Fibroblast of villous mesenchyme (primary cell): ENCODE results near the gene NQO2. TPM values are rescaled to one million over a fixed set of nuclear protein-coding genes. Genes with fewer than 3 reads are reported as not detected.
A peak's percentile ranks its signal among the peaks of the same experiment; 100 is the strongest.

Source experiments
- DNase-seq: peaks from one replicate; pipeline ENCODE4 v3.0.0-alpha.2; 2010; ENCODE audit warnings: low read depth
- H3K4me3 ChIP-seq: 2 replicates; pipeline ENCODE4 v1.5.1; 2011; ENCODE audit warnings: low read depth, mild to moderate bottlenecking, low read length
- total RNA-seq: library from RNA; depleted of rRNA; stranded (reverse); fragments of >200 nt; gene quantifications from 2 replicates; pipeline ENCODE4 v1.2.3, GENCODE V29; 2012
- TF ChIP-seq, protein P1 (sequence below): IDR thresholded peaks from 2 replicates; pipeline ENCODE4 v1.5.1; 2012; ENCODE audit warnings: low read depth, mild to moderate bottlenecking, low read length; ENCODE audit not compliant: insufficient read depth

The NQO2 gene
- total RNA-seq, 1 donor, result 12.1 TPM

GRCh38 chr6:3013486-3013885 lies 13.8 kb downstream of the NQO2 start:
- no peak overlapping the region for H3K4me3 ChIP-seq
- peak; percentile 50 for DNase-seq
- TF ChIP-seq, protein P1, sequence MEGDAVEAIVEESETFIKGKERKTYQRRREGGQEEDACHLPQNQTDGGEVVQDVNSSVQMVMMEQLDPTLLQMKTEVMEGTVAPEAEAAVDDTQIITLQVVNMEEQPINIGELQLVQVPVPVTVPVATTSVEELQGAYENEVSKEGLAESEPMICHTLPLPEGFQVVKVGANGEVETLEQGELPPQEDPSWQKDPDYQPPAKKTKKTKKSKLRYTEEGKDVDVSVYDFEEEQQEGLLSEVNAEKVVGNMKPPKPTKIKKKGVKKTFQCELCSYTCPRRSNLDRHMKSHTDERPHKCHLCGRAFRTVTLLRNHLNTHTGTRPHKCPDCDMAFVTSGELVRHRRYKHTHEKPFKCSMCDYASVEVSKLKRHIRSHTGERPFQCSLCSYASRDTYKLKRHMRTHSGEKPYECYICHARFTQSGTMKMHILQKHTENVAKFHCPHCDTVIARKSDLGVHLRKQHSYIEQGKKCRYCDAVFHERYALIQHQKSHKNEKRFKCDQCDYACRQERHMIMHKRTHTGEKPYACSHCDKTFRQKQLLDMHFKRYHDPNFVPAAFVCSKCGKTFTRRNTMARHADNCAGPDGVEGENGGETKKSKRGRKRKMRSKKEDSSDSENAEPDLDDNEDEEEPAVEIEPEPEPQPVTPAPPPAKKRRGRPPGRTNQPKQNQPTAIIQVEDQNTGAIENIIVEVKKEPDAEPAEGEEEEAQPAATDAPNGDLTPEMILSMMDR, result no peak

GRCh38 chr6:3013901-3014674 lies 14.4 kb downstream of the NQO2 start:
- H3K4me3 ChIP-seq, result no peak overlapping the region
- no peak for DNase-seq
- TF ChIP-seq, protein P1, result no peak

DNA sequence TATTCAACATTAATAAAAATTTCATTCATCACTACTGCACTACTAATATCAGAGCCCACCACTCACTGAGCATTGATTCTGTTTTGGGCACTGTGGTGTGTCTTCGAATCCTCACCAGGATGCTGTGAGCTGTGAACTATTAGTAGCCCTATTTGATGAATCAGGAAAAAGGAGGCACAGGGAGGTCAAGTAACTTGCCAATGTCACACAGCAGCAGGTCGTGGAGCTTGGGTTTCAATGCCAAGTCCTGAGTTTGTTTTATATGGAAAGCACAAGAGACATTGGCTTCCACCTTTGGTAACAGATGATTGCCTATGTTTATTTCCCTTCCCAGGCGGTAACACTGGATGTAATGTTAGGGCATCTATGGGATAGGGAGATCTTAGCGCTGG lies 15.0 kb downstream of the NQO2 start:
- no peak for DNase-seq
- TF ChIP-seq, protein P1, result no peak
- H3K4me3 ChIP-seq, result no peak overlapping the region

DNA sequence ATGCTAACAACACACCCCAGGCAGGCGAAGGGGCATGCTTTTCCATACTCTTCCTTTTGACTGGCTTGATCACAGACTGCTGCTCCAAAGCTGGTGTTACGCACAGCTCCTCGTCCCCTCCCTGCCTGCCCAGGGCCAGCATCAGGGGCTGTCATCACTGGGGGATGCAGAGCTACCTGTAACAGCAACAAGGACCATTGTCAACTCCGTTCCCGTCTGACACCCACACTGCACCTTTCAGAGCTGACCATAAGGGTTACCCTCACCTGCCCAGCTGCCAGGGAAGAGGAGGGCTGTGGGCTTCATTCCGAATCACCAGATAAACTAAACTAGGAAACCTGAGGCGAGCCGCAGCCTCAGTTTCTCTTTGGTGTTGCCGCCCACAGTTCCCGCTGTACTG lies 15.4 kb downstream of the NQO2 start:
- no peak overlapping the region for H3K4me3 ChIP-seq
- TF ChIP-seq, protein P1, result no peak
- DNase-seq, result no peak

- TF ChIP-seq, protein P1, result no peak
- H3K4me3 ChIP-seq, result no peak overlapping the region
- DNase-seq, result no peak
These were observed 17.0 kb downstream of the NQO2 start for GRCh38 chr6:3016473-3017280.

- DNase-seq, result no peak
- TF ChIP-seq, protein P1, result no peak
- no peak overlapping the region for H3K4me3 ChIP-seq
These were observed 17.6 kb downstream of the NQO2 start for GRCh38 chr6:3017304-3017703.
